H1 (cell line): Measurements from ENCODE around the gene SMIM29. TPM values are rescaled to one million over a fixed set of nuclear protein-coding genes. Genes with fewer than 3 reads are reported as not detected.

Experiments
- RNF2 ChIP-seq: fragments of 200-900, 300-1000 bp; sonication (generic); IDR thresholded peaks from 2 replicates; pipeline ENCODE4 v1.7.1; 2016; ENCODE audit warnings: borderline replicate concordance, low read depth, mild to moderate bottlenecking, antibody characterized with exemption, low read length; ENCODE audit not compliant: poor library complexity, severe bottlenecking; ENCODE audit errors: missing control alignments
- polyA plus RNA-seq, 7 experiments: library from polyadenylated mRNA; depleted of rRNA in 3 of 7; stranded (reverse) in 5 of 7; unstranded in 2 of 7; fragments of >200 nt in 5 of 7; fragments of 200-250 nt in 2 of 7; gene quantifications; 1 replicate in 5 of 7; 2 replicates in 1 of 7; 4 replicates in 1 of 7; pipeline versions ENCODE4 v1.2.1 to v1.2.3, GENCODE V29; 2011 to 2013; ENCODE audit warnings: missing spikeins in 2 of 7, mixed read lengths in 2 of 7
- total RNA-seq: library from RNA; stranded (reverse); fragmentation: NEBNext Ultra II Directional; extraction: Animal tissue kit (Norgen Biotek cat#: 25700); gene quantifications from 2 replicates; pipeline ENCODE4 v1.2.1, GENCODE V29; 2021

SMIM29 gene
- total and polyA plus RNA-seq, 2 of the 8 experiments (the other 6 are each of a cell fraction or from before 2014, with no cell fraction given) = 7.0 to 22.4 TPM

DNA sequence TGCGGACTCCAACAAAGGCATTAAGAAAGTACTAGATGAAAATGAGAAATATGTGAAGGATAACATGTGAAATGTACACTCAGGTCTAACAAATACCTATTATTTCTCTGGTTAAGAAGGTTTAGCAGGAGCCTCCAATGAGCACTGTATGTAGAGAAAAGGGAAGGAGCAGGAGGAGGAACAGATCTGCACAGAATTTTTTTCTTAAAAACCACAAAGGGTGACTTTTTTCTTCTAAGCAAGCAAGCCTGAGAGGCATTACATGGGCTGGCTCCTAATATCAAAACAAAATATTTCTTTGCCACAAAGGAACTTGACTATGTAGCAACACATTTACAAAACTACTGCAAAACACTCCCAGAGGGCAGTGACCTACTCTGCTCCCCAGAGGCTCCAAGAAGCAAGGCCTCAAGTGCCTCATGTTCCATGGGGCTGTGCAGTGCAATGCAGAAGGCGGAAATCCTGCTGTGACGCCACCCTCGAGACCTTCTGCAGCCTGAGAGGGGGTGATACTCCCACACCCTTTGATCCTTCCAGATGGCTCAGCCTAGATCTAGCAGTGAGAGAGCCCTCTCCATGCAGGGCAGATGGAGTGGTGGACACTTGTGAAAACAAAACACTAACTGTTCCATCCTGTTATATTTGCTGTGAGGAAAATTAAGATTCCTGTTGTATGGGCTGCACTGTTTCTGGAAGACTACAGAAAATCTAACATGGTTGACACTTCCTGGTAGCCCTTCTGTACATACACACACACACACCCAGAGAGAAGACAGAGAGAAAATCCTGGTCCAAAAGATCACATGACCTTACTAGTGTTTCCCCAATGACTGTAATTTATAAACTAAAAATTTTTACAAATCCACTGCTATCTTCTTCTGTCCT, 36.0 kb upstream of the SMIM29 start (continued):
- no peak for TF ChIP-seq RNF2
